K562 (cell line): ENCODE data around the gene S100A7A. TPM values are rescaled to one million over a fixed set of nuclear protein-coding genes. Genes with fewer than 3 reads are reported as not detected.

Experiments used
- ATF7 ChIP-seq: fragments of 450-650 bp; IDR thresholded peaks from 2 replicates; pipeline ENCODE4 v1.7.1; 2014; ENCODE audit warnings: mild to moderate bottlenecking, moderate library complexity
- JUN ChIP-seq, 2 experiments: sonication (generic) in 1 of 2; formaldehyde crosslinking in 1 of 2; IDR thresholded peaks; 2 replicates each; pipeline versions ENCODE4 v1.6.1 to v1.8.0; 2012 to 2022; ENCODE audit warnings: borderline replicate concordance in 2 of 2, mild to moderate bottlenecking in 2 of 2, improper control_type of control experiment in 1 of 2, low read depth in 1 of 2, low read length in 1 of 2, missing genetic modification reagents in 1 of 2
- LARP7 ChIP-seq: fragments of 450-650 bp; IDR thresholded peaks from 2 replicates; pipeline ENCODE4 v1.6.1; 2016
- NBN ChIP-seq: fragments of 450-650 bp; IDR thresholded peaks from 2 replicates; pipeline ENCODE4 v1.6.1; 2016; ENCODE audit warnings: low read depth, mild to moderate bottlenecking
- ZNF140 ChIP-seq: fragments of 250-450 bp; sonication (Bioruptor Pico); IDR thresholded peaks from 2 replicates; pipeline ENCODE4 v1.8.0; 2021; ENCODE audit warnings: moderate library complexity, mild to moderate bottlenecking, inconsistent platforms
- ZNF197 ChIP-seq: fragments of 200-800 bp; sonication (Bioruptor generic); IDR thresholded peaks from 2 replicates; pipeline ENCODE4 v1.6.1; 2016; ENCODE audit warnings: low read depth, missing genetic modification characterization, missing compliant biosample characterization
- ZNF766 ChIP-seq: fragments of 200-800 bp; sonication (Bioruptor generic); conservative IDR thresholded peaks from 2 replicates; pipeline ENCODE4 v1.6.1; 2016; ENCODE audit warnings: missing genetic modification characterization, missing compliant biosample characterization
- polyA plus RNA-seq, 8 experiments: library from polyadenylated mRNA; depleted of rRNA in 4 of 8; stranded (reverse) in 5 of 8; unstranded in 3 of 8; fragments of >200 nt; fragmentation: Nextera tagmentation in 2 of 8; fragmentation: Illumina TruSeq in 1 of 8; extraction: Ambion mirVana in 2 of 8; extraction: Trizol in 1 of 8; gene quantifications; 2 replicates each; pipeline versions ENCODE4 v1.2.1 to v1.2.3, GENCODE V29; 2011 to 2014; ENCODE audit warnings: inconsistent platforms in 1 of 8, missing spikeins in 1 of 8
- total RNA-seq, 7 experiments: library from RNA; depleted of rRNA in 6 of 7; stranded (reverse); fragments of >200 nt in 6 of 7; fragmentation: Illumina TruSeq in 2 of 7; extraction: Trizol in 2 of 7; gene quantifications; 2 replicates each; pipeline versions ENCODE4 v1.2.1 to v1.2.3, GENCODE V29; 2011 to 2021; ENCODE audit warnings: low replicate concordance in 1 of 7
- TF ChIP-seq, protein P1 (sequence below), 2 experiments: fragments of 450-650 bp; IDR thresholded peaks; 2 replicates each; pipeline ENCODE4 v1.6.1; 2018; ENCODE audit warnings: mild to moderate bottlenecking in 2 of 2, low read depth in 1 of 2; ENCODE audit not compliant: partially characterized antibody in 2 of 2
- TF ChIP-seq, protein P2 (sequence below): fragments of 200-800 bp; sonication (Bioruptor generic); IDR thresholded peaks from 2 replicates; pipeline ENCODE4 v1.6.1; 2017; ENCODE audit warnings: missing genetic modification characterization, missing compliant biosample characterization
- TF ChIP-seq, protein P3 (sequence below): fragments of 450-650 bp; IDR thresholded peaks from 2 replicates; pipeline ENCODE4 v1.6.1; 2016; ENCODE audit warnings: mild to moderate bottlenecking

S100A7A gene
- total and polyA plus RNA-seq, 9 of the 15 experiments (the other 6 are each of a cell fraction or from before 2014, with no cell fraction given): not detected

DNA sequence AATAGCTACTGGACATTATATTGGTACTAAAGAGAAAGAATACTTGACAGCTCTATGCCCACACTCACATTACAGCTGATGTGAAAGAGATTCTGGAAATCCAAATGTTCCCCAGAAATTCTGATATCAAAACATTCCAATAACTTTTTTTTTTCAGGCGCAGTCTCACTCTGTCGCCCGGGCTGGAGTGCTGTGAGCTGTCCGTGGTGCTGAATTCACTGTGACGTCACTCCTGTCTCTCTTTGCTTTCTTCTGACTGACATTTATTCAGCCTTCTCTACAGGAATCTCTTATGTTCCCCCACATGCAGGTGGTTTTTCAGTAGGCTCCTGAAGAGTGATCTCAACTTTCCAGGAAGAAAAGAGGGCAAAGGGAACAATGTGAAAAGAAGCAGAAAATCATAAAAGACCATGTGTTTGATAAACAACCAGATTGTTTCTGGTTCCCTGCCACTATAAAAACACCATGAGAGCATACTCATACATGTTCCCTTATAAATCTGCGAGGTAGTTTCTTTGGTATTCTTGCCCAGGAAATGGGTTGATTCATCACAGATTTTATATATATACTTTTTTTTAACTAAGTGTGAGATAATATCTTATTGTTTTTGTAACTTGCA, 6.2 kb downstream of the S100A7A start (continued):
- TF ChIP-seq JUN (IDR thresholded peaks at IDR 0.05; ENCODE audit: borderline replicate concordance, low read depth, low read length) (peak; percentile 54), JUN (CRISPR knock-in tag; IDR thresholded peaks at IDR 0.05; ENCODE audit: borderline replicate concordance) (no peak), ATF7 (peak; percentile 93), NBN (0 out of 2 replicates have a peak, but pooled peaks have one; percentile 29), LARP7 (no peak), ZNF766 (CRISPR knock-in tag) (peak; percentile 58; the same call in 1 of the 2 replicates), ZNF197 (0 out of 2 replicates have a peak, but pooled peaks have one; percentile 78), ZNF140 (CRISPR knock-in tag) (no peak)
- TF ChIP-seq, protein P1, sequence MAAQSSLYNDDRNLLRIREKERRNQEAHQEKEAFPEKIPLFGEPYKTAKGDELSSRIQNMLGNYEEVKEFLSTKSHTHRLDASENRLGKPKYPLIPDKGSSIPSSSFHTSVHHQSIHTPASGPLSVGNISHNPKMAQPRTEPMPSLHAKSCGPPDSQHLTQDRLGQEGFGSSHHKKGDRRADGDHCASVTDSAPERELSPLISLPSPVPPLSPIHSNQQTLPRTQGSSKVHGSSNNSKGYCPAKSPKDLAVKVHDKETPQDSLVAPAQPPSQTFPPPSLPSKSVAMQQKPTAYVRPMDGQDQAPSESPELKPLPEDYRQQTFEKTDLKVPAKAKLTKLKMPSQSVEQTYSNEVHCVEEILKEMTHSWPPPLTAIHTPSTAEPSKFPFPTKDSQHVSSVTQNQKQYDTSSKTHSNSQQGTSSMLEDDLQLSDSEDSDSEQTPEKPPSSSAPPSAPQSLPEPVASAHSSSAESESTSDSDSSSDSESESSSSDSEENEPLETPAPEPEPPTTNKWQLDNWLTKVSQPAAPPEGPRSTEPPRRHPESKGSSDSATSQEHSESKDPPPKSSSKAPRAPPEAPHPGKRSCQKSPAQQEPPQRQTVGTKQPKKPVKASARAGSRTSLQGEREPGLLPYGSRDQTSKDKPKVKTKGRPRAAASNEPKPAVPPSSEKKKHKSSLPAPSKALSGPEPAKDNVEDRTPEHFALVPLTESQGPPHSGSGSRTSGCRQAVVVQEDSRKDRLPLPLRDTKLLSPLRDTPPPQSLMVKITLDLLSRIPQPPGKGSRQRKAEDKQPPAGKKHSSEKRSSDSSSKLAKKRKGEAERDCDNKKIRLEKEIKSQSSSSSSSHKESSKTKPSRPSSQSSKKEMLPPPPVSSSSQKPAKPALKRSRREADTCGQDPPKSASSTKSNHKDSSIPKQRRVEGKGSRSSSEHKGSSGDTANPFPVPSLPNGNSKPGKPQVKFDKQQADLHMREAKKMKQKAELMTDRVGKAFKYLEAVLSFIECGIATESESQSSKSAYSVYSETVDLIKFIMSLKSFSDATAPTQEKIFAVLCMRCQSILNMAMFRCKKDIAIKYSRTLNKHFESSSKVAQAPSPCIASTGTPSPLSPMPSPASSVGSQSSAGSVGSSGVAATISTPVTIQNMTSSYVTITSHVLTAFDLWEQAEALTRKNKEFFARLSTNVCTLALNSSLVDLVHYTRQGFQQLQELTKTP (IDR thresholded peaks at IDR 0.05; ENCODE audit: low read depth in 1 of 2, partially characterized antibody in 2 of 2): peak in 1 of 2 experiments; percentile 95
- TF ChIP-seq, protein P2, sequence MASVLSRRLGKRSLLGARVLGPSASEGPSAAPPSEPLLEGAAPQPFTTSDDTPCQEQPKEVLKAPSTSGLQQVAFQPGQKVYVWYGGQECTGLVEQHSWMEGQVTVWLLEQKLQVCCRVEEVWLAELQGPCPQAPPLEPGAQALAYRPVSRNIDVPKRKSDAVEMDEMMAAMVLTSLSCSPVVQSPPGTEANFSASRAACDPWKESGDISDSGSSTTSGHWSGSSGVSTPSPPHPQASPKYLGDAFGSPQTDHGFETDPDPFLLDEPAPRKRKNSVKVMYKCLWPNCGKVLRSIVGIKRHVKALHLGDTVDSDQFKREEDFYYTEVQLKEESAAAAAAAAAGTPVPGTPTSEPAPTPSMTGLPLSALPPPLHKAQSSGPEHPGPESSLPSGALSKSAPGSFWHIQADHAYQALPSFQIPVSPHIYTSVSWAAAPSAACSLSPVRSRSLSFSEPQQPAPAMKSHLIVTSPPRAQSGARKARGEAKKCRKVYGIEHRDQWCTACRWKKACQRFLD (CRISPR knock-in tag): peak; percentile 55; the same call in 1 of the 2 replicates
- TF ChIP-seq, protein P3, sequence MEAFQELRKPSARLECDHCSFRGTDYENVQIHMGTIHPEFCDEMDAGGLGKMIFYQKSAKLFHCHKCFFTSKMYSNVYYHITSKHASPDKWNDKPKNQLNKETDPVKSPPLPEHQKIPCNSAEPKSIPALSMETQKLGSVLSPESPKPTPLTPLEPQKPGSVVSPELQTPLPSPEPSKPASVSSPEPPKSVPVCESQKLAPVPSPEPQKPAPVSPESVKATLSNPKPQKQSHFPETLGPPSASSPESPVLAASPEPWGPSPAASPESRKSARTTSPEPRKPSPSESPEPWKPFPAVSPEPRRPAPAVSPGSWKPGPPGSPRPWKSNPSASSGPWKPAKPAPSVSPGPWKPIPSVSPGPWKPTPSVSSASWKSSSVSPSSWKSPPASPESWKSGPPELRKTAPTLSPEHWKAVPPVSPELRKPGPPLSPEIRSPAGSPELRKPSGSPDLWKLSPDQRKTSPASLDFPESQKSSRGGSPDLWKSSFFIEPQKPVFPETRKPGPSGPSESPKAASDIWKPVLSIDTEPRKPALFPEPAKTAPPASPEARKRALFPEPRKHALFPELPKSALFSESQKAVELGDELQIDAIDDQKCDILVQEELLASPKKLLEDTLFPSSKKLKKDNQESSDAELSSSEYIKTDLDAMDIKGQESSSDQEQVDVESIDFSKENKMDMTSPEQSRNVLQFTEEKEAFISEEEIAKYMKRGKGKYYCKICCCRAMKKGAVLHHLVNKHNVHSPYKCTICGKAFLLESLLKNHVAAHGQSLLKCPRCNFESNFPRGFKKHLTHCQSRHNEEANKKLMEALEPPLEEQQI: peak; percentile 30; the same call in 1 of the 2 replicates
